GM23248 (cell line): ENCODE measurements around the gene PPP1R1C. TPM values are rescaled to one million over a fixed set of nuclear protein-coding genes. Genes with fewer than 3 reads are reported as not detected.

Experiments
- DNase-seq: peaks from one replicate; pipeline ENCODE4 v3.0.0-alpha.2; 2015
- H2AFZ ChIP-seq: fragments of 200-600 bp; sonication (generic); 2 replicates; pipeline ENCODE4 v1.6.1; 2016; ENCODE audit warnings: antibody characterized with exemption
- H3F3A ChIP-seq: fragments of 200-600 bp; sonication (generic); 2 replicates; pipeline ENCODE4 v1.6.1; 2016; ENCODE audit warnings: mild to moderate bottlenecking, antibody characterized with exemption, mixed run types; ENCODE audit not compliant: insufficient read depth
- H3K27ac ChIP-seq: fragments of 200-600 bp; sonication (generic); 2 replicates; pipeline ENCODE4 v1.5.1; 2016; ENCODE audit warnings: mild to moderate bottlenecking
- H3K27me3 ChIP-seq: fragments of 200-600 bp; sonication (generic); replicated peaks from 2 replicates; pipeline ENCODE4 v1.6.1; 2016; ENCODE audit warnings: mild to moderate bottlenecking; ENCODE audit not compliant: insufficient read depth
- H3K36me3 ChIP-seq: fragments of 200-600 bp; sonication (generic); 2 replicates; pipeline ENCODE4 v1.6.1; 2016; ENCODE audit warnings: low read depth, mild to moderate bottlenecking
- H3K4me1 ChIP-seq: fragments of 200-600 bp; sonication (generic); 2 replicates; pipeline ENCODE4 v1.6.1; 2016; ENCODE audit warnings: mild to moderate bottlenecking; ENCODE audit not compliant: insufficient read depth
- H3K4me2 ChIP-seq: fragments of 200-600 bp; sonication (generic); one replicate; pipeline ENCODE4 v1.6.1; 2016; ENCODE audit warnings: mild to moderate bottlenecking; ENCODE audit not compliant: unreplicated experiment
- H3K4me3 ChIP-seq: fragments of 200-600 bp; sonication (generic); 2 replicates; pipeline ENCODE4 v1.5.1; 2016; ENCODE audit warnings: mild to moderate bottlenecking
- H3K79me2 ChIP-seq: fragments of 200-600 bp; sonication (generic); 2 replicates; pipeline ENCODE4 v1.6.1; 2016; ENCODE audit warnings: mild to moderate bottlenecking; ENCODE audit not compliant: insufficient read depth
- H3K9ac ChIP-seq: fragments of 200-600 bp; sonication (generic); 2 replicates; pipeline ENCODE4 v1.6.1; 2016; ENCODE audit warnings: mild to moderate bottlenecking
- H3K9me2 ChIP-seq: fragments of 200-600 bp; sonication (generic); 2 replicates; pipeline ENCODE4 v1.6.1; 2016; ENCODE audit warnings: mixed run types, mild to moderate bottlenecking, moderate library complexity; ENCODE audit not compliant: insufficient read depth
- H3K9me3 ChIP-seq: fragments of 200-600 bp; sonication (generic); one replicate; pipeline ENCODE4 v1.6.1; 2017; ENCODE audit warnings: low read depth
- H4K20me1 ChIP-seq: fragments of 200-600 bp; sonication (generic); 2 replicates; pipeline ENCODE4 v1.6.0; 2016; ENCODE audit not compliant: insufficient read depth
- EZH2 ChIP-seq: fragments of 200-600 bp; sonication (generic); IDR thresholded peaks from 2 replicates; pipeline ENCODE4 v1.6.1; 2018; ENCODE audit warnings: antibody characterized with exemption, mild to moderate bottlenecking; ENCODE audit not compliant: insufficient read depth, poor library complexity, severe bottlenecking
- EZH2phosphoT487 ChIP-seq: fragments of 200-600 bp; sonication (generic); IDR thresholded peaks from 2 replicates; pipeline ENCODE4 v1.6.1; 2018; ENCODE audit warnings: antibody characterized with exemption, moderate library complexity, mild to moderate bottlenecking, low read depth; ENCODE audit not compliant: insufficient read depth
- WGBS, 2 experiments: methylation state at CpG; one replicate each; pipeline ENCODE4 v1.1.6; 2015 to 2017; ENCODE audit warnings: low lambda C conversion rate in 2 of 2, low coverage in 1 of 2; ENCODE audit errors: missing lambda C conversion rate in 2 of 2; 5-methylcytosine and 5-hydroxymethylcytosine counted together
- in situ Hi-C: fragments of 300-500 bp; cut with MboI; formaldehyde crosslinking; loops from 2 replicates; pipeline ENCODE4 v1.15.0; 2020
- polyA plus RNA-seq: library from polyadenylated mRNA; unstranded; fragments of >200 nt; fragmentation: Nextera tagmentation; extraction: Ambion mirVana; gene quantifications from 2 replicates; pipeline ENCODE4 v1.2.1, GENCODE V29; 2016
- total RNA-seq: library from RNA; depleted of rRNA; stranded (reverse); fragments of >200 nt; shearing (Covaris generic); gene quantifications from 2 replicates; pipeline ENCODE4 v1.2.3, GENCODE V29; 2014

PPP1R1C gene
- total and polyA plus RNA-seq, 2 experiments from 2014 or later, result not detected

- no peaks in the 10 kb centered on the region for H4K20me1 ChIP-seq
- H3K9me3 ChIP-seq, result no peaks in the 10 kb centered on the region
- 83 to 85% methylated on average over 7 of the region's 7 CpGs for WGBS, 2 experiments
- H3K4me3 ChIP-seq, result no peak overlapping the region
- H3K4me2 ChIP-seq, result no peak overlapping the region
- H3K27me3 ChIP-seq, result no peaks in the 10 kb centered on the region
- TF ChIP-seq EZH2 (no peak), EZH2phosphoT487 (no peak)
- no peaks in the 10 kb centered on the region for H3F3A ChIP-seq
- no peaks in the 10 kb centered on the region for H3K4me1 ChIP-seq
- in situ Hi-C loops, result no loop called here
- H3K27ac ChIP-seq, result no peak overlapping the region
- H2AFZ ChIP-seq, result no peak overlapping the region
- H3K9me2 ChIP-seq, result no peaks in the 10 kb centered on the region
- no peaks in the 10 kb centered on the region for H3K36me3 ChIP-seq
- no peak overlapping the region for H3K9ac ChIP-seq
- no peaks in the 10 kb centered on the region for H3K79me2 ChIP-seq
- no peak for DNase-seq
Measured at GRCh38 chr2:181988154-181988924, 2.7 kb downstream of the PPP1R1C start.

DNA sequence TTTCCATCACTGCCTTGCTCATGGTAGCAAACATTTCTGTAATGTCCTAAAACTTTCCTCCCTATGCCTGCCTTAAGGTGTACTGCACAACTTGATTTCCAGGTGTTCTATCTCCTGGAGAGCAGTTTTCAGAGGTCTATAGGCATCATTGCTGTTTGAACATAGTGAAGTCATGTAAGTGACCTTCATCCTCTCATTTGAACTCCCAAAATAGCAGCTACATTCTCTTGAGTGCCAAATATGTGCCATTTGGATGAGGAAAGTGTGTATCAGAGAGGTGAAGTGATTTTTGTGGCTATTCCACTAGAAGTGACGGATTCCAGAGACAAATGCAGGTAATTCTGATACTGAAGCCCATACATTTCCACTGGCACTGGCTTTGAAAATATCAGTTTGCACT is 3.4 kb downstream of the PPP1R1C start:
- in situ Hi-C loops, result no loop called here
- no peaks in the 10 kb centered on the region for H3F3A ChIP-seq
- TF ChIP-seq EZH2phosphoT487 (no peak), EZH2 (no peak)
- no peak for DNase-seq
- H3K36me3 ChIP-seq, result no peaks in the 10 kb centered on the region
- no peaks in the 10 kb centered on the region for H3K27me3 ChIP-seq
- H4K20me1 ChIP-seq, result no peaks in the 10 kb centered on the region
- H3K4me3 ChIP-seq, result no peak overlapping the region
- 91 to 95% methylated on average over 1 of the region's 1 CpG for WGBS, 2 experiments
- no peak overlapping the region for H3K4me2 ChIP-seq
- no peaks in the 10 kb centered on the region for H3K79me2 ChIP-seq
- no peak overlapping the region for H2AFZ ChIP-seq
- no peaks in the 10 kb centered on the region for H3K9me2 ChIP-seq
- no peak overlapping the region for H3K27ac ChIP-seq
- H3K4me1 ChIP-seq, result no peaks in the 10 kb centered on the region
- H3K9ac ChIP-seq, result no peak overlapping the region
- H3K9me3 ChIP-seq, result no peaks in the 10 kb centered on the region

- no peaks in the 10 kb centered on the region for H3K9me3 ChIP-seq
- H3K27ac ChIP-seq, result no peak overlapping the region
- H4K20me1 ChIP-seq, result no peaks in the 10 kb centered on the region
- H3K4me1 ChIP-seq, result no peaks in the 10 kb centered on the region
- no peaks in the 10 kb centered on the region for H3K79me2 ChIP-seq
- no peaks in the 10 kb centered on the region for H3K36me3 ChIP-seq
- no peak overlapping the region for H3K4me3 ChIP-seq
- H3K9ac ChIP-seq, result no peak overlapping the region
- H3K4me2 ChIP-seq, result no peak overlapping the region
- in situ Hi-C loops, result no loop called here
- DNase-seq, result no peak
- TF ChIP-seq EZH2 (no peak), EZH2phosphoT487 (no peak)
- WGBS, 2 experiments, result 88 to 90% methylated on average over 2 of the region's 2 CpGs
- no peak overlapping the region for H2AFZ ChIP-seq
- no peaks in the 10 kb centered on the region for H3K27me3 ChIP-seq
- H3F3A ChIP-seq, result no peaks in the 10 kb centered on the region
- H3K9me2 ChIP-seq, result no peaks in the 10 kb centered on the region
Measured at GRCh38 chr2:181991171-181991885, 5.7 kb downstream of the PPP1R1C start.

DNA sequence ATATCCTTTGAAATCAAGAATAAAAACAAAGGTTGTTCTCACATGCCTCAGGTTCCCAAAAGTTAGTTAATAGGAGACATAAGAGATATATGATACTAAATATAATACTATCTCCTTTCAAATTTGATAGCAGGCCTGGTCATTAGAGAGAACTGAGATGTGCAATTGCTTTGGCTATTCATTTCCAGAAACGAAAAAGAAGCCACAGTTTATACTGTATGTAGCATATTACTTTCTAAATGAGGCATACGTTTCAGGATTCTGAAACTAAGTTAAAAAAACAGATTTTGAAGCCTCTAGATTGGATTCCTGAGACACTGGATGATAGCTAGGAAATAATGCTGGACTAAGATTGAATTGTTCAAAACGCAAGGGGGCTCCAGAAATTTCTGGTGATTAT is 7.1 kb downstream of the PPP1R1C start:
- Histone ChIP-seq H3K9me2 (no peaks in the 10 kb centered on the region), H3K4me1 (no peaks in the 10 kb centered on the region), H3K27me3 (no peaks in the 10 kb centered on the region), H3K9me3 (no peaks in the 10 kb centered on the region), H3K79me2 (no peaks in the 10 kb centered on the region), H4K20me1 (no peaks in the 10 kb centered on the region), H3K9ac (no peak overlapping the region), H3F3A (no peaks in the 10 kb centered on the region), H3K36me3 (no peaks in the 10 kb centered on the region), H3K27ac (no peak overlapping the region), H3K4me2 (no peak overlapping the region), H3K4me3 (no peak overlapping the region), H2AFZ (no peak overlapping the region)
- in situ Hi-C loops, result no loop called here
- no peak for DNase-seq
- WGBS, 2 experiments, result 71 to 75% methylated on average over 3 of the region's 3 CpGs
- TF ChIP-seq EZH2, result no peak
- TF ChIP-seq EZH2phosphoT487, result no peak
